GM19023 (cell line): Measurements from ENCODE around the gene SLC6A12.
"Not testable (repeated sequence)": the region's sequence is repeated elsewhere in the genome, so short reads cannot be mapped to it uniquely, and the experiment has no call there.

Source experiments
- ATAC-seq: cut with Tn5 transposase; IDR thresholded peaks from one replicate; pipeline ENCODE4 v1.9.1; 2021; ENCODE audit warnings: mild to moderate bottlenecking, moderate library complexity; ENCODE audit not compliant: unreplicated experiment

The SLC6A12 gene

DNA sequence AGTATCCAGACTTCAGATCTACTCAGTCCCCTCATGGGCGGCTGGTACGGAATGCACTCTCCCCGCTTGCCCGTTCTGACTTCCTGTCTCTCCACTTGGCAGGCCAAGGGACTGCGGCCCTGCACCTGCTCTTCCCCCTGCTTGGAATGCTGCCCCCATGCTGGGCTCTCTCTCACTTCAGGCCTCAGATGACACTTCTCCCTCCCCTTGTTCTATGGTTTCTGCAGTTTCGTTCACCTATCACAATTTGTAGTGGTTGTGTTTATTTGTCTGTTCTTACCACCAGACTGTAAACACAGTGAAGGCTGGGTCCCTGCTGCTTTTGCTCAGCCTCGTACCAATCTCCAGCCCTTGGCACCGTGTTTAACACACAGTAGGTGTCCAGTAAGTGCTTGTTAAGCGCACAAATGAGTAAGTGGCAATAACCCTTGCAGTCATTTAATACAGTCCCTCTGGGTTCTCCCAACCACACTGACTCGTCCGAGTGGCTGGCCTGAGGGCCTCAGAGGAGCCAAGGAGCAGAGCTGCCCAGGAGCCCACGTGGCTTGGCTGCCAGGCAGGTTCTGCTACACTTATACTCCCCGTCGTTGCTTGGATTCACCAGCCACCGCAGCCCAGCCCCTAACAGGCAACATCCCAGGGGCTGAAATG is 11.8 kb downstream of the SLC6A12 start:
- no peak for ATAC-seq

- ATAC-seq, result no peak
Observed at GRCh38 chr12:201361-201760, 12.6 kb downstream of the SLC6A12 start.

- no peak for ATAC-seq
Observed at GRCh38 chr12:198705-199104, 15.3 kb downstream of the SLC6A12 start.

DNA sequence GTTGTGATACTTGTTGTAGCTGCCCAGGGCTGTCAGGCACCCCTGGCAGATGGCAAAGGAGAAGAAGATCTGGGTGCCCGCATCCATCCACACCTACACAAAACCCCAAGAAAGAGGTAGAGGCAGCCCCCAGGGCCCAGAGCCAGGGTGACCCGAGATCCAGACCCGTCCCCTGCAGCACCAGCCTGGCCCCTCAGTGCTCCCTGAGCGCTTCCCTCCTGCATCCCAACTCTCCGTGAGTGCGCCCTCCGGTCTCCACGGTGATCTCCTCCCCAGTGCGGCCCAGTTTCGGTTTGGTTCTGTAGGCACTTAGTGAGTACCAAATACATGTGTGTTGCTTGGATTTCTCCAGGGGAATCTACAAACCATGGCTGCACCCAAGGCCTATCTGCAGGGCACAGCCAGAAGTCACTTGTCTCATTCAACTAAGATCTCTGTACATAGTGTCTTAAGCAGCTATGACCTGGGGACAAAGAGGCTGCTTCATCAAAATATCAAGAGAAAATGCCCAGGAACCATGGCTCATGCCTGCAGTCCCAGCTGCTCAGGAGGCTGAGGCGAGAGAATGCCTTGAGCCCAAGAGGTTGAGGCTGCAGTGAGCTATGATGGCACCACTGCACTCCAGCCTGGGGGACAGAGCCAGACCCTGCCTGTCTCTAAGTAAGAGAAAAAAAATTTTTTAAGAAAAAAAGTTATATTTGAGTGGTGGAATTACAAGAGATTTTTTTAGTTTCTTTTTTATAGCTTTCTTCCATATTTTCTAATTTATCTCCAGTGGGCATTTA is 15.9 kb downstream of the SLC6A12 start:
- no peak for ATAC-seq

DNA sequence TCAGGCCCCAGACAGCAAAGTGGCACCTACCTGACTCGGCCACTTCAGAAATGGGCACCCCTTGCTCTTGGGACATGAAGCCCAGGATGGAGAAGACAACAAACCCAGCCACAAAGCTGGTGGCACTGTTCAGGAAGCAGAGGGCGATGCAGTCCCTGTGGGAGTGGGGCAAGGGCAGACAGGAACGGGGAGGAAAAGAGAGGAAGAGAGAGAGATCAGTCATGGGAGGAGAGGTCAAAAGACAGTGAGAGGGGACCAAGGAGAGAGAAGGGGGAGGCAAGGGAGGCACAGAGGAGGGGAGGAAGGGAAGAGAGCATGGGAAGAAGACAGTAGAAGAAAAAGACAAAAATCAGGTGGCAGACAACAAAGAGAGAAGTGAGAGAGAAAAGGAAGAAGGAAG is 16.6 kb downstream of the SLC6A12 start:
- no peak for ATAC-seq

DNA sequence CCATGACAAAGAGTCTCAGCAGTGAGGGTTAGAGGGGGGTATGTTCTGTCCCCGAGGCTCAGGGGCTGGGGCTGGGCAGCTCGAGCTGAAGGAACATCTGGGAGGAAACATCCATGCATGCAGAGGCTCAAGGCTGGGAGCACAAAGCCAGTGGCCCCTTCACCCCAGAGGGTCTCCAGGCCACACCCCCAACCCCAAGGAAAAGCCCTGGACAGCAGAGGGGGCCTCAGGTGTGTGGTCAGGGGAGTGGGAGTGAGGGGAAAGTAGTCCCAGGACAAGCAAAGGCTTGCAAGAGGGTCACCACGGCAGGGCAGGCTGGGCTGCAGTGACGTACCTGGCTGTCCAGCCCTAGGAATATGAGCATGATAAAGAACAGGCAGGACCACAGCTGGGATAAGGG is 17.5 kb downstream of the SLC6A12 start:
- ATAC-seq, result no peak

- ATAC-seq, result no peak
Observed at GRCh38 chr12:195951-196350, 18.0 kb downstream of the SLC6A12 start.

- ATAC-seq, result no peak
Observed at GRCh38 chr12:195156-195555, 18.8 kb downstream of the SLC6A12 start.

GRCh38 chr12:194276-194675 is 19.7 kb downstream of the SLC6A12 start:
- ATAC-seq, result no peak

GRCh38 chr12:193261-193660 is 20.7 kb downstream of the SLC6A12 start:
- no peak for ATAC-seq

DNA sequence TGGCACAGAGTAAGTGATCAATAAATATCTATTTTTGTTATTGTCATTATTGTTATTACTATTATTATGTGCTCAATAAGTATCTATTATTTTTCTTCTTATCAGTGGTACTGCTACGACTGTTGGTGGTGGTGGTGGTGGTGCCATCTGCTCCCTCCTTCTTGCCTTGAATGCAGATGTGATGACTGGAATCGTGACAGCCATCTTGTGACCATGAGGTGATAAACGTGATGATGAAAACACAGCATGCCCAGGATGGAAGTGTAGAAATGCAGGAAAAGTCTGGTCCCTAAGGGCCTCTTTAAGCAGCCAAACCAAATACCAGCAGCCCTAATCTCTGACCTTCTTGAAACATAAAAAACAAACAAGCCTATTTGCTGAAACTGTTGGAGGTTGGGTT is 22.4 kb downstream of the SLC6A12 start:
- no peak for ATAC-seq

DNA sequence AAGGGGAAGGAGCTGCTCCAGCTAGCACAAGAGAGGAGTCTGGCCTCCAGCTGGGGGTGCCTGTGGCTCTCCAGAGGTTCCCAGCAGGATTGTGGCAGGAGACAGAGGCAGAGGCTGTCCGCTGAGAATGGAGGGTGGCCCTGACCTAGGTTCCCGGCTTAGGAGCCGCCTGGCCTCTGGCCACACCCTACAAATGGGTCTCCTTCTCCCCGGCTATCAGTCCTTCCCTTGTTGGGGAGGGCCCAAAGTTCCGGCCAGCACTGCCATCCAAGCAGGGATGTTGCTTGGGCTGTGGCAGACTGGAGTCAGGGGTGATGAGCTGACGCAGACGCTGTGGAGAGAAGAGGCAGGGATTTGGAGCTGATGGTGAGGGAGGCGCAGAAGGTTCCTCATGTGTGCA is 23.1 kb downstream of the SLC6A12 start:
- no peak for ATAC-seq

- no peak for ATAC-seq
Observed at GRCh38 chr12:189622-189962, 24.4 kb downstream of the SLC6A12 start.

GRCh38 chr12:188910-189621 is 24.9 kb downstream of the SLC6A12 start:
- no peak for ATAC-seq

DNA sequence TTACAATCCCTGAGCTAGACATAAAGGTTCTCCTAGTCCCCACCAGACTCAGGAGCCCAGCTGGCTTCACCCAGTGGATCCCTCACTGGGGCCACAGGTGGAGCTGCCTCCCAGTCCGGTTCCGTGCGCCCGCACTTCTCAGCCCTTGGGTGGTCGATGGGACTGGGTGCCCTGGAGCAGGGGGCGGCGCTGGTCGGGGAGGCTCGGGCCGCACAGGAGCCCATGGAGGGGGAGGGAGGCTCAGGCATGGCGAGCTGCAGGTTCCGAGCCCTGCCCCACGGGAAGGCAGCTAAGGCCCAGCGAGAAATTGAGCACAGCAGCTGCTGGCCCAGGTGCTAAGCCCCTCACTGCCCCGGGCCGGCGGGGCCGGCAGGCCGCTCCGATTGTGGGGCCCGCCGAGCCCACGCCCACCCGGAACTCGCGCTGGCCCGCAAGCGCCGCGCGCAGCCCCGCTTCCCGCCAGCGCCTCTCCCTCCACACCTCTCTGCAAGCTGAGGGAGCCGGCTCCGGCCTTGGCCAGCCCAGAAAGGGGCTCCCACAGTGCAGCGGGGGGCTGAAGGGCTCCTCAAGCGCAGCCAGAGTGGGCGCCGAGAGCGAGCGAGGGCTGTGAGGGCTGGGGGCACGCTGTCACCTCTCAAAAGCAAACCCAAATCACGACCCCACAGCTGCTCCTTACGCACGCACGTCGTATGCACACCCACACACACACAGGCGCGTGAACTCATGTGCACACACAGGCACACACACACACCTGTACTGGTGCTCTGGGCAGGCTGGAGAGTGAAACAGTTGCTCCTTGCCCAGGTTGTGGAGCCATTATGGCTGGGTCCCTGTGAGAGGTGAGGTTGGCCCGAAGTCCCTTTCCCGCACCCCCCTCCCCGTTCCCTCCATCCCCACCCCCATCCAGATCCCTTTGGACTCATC is 25.7 kb downstream of the SLC6A12 start:
- ATAC-seq, result not testable (repeated sequence)

DNA sequence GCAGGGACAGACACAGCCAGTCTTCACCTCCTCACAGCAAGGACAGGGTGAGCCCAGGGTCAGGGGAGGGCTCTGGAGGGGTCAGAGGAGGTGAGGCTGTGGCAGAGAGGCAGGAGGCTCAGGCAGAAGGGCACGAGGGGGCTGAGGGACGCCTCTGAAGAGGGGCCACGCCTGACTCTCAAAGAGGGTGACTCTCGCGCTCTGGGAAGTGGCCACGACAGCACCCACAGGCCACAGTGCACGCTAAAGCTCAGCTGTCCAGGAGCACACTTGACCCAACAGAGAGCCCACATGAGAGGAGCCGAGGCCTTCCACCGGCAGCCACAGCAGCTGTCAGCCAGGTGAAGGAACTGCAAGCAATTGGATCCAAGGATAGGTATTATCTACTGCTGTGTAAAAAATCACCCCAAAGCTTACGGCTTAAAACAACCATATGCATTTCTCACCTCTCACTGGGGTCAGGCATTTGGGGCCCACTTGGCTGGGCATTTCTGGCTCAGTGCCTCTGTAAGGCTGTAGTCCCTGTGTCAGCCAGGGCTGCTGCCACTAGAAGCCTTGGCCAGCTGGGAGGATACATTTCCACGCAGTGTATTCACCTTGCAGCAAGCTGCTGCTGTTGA is 27.8 kb downstream of the SLC6A12 start:
- no peak for ATAC-seq

DNA sequence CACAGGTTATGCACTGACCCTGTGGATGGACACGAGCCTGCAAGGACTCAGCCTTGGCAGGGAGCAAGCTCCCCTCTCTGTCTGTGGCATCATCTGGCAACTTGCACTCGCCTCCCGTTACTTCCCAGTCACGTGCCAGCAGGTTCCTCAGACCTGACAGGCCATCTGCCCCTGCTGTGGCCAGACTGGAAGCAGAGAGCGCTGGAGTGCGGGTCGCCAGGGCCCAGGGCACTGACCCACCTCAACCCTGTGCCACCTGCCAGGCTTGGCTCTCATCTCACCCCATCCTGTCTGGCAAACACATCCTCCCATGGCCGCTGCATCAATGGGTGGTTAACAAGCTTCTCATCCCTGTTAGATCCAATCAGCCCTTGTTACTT is 28.4 kb downstream of the SLC6A12 start:
- no peak for ATAC-seq

GRCh38 chr12:184811-185575 is 29.0 kb downstream of the SLC6A12 start:
- no peak for ATAC-seq

DNA sequence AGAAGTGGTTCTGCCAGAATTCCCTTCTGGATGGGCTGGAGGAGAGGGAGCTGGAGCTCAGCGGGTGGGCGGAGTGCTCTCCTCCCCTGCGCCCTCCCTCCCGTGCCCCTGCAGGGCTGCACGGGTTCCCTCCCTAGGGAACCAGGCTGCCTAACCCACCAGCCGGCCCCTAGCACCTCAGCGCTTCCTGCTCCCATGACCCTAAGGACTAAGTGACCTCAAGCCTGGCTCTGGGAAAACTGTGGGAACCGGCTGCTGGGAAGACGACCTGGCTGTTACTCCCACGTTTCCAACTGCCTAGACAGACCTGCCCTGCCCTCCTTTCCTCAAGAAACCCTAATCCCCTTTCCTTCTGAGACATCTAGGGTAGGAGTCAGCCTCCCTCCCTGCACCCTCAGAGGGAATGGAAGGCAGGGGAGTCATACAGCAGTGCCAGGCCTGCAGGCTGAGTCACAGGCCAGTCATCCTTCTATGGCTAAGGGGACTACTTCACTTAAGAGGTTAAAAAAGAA is 31.5 kb downstream of the SLC6A12 start:
- no peak for ATAC-seq

- no peak for ATAC-seq
Observed at GRCh38 chr12:181921-182320, 32.0 kb downstream of the SLC6A12 start.
